NT2/D1 (cell line): Measurements from ENCODE around the gene KCNQ1.

ENCODE experiments used
- SUZ12 ChIP-seq: IDR thresholded peaks from 2 replicates; pipeline ENCODE4 v1.6.1; 2011; ENCODE audit not compliant: insufficient read length, insufficient read depth; ENCODE audit errors: extremely low read depth
- YY1 ChIP-seq: IDR thresholded peaks from 2 replicates; pipeline ENCODE4 v1.6.1; 2011; ENCODE audit not compliant: insufficient read length, insufficient read depth
- ZNF274 ChIP-seq: IDR thresholded peaks from 2 replicates; pipeline ENCODE4 v1.6.1; 2011; ENCODE audit warnings: mild to moderate bottlenecking, low read depth, low read length

- no peak for TF ChIP-seq ZNF274
- TF ChIP-seq SUZ12 = no peak
- TF ChIP-seq YY1 = no peak
Observed at GRCh38 chr11:2586793-2587131, 142.0 kb downstream of the KCNQ1 start.
